Activated CD4-positive, alpha-beta T cell treated with anti-CD3 and anti-CD28 coated beads for 24 hours (primary cell): Measurements from ENCODE around the gene SUMO3.
A peak's percentile ranks its signal among the peaks of the same experiment; 100 is the strongest.

ENCODE experiments used
- DNase-seq, 2 donors: peaks; one replicate each; pipeline ENCODE4 v3.0.0-alpha.2; 2020; ENCODE audit warnings: low read depth in 2 of 2

The SUMO3 gene

DNA sequence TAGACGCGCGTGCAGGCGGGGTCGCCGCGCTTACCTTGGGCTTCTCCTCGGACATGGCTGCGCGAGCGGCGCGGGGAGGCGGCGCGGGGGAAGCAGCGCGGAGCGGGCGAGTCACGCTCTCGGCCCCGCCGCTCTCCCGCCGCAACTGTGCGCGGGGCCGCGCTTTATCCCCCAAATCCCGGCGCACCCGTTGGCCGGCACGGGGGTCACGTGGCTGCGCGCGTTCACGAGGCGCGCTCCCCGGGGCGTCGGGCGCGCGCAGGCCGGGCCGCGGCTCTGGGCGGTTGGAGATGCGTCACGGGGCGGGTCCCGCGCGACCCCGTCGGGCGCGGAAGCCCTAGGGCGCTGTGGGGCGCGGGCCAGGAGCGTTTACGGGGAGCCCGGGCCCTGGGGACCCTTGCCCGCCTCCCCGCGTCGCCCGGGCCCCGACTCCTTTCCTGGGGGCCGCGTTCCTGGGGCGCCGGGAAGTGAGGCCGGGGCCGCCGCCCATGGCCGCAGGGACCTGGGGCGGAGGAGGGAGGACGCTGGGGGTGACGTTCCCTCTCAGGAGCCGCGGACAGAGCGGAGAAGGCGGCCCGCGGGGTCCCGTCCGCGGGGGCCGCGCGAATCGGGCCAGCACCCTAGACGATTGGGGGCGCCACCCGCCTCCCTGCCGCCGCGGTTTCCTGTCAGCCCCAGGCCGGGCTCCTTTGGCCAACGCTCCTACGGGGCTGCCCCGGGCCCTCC is at the start of gene SUMO3:
SUMO3 (minus strand) TSS at position 149 of the 726 bp plus-strand sequence; CDS start at position 55, 94 bp downstream.
- DNase-seq, result peak; percentile 71 to 76

DNA sequence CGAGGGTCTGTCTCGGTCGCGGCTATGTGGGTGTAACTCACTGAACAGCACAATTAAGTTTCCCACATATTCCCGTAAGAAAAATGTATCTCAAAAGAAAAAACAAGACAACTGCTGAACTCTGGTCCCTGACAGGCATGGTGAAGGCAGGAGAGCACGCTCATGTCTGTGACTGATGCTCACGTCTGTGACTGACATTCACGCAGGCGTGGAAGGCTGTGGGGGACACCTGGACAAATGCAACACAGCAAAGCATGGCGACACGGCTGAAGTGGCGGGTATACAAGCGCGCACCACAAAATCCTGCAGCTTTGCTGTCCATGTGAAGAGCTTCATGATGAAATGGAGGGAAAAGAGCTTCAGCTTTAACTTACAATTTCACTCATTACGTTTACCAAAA is 49.6 kb upstream of the SUMO3 start:
- no peak for DNase-seq

DNA sequence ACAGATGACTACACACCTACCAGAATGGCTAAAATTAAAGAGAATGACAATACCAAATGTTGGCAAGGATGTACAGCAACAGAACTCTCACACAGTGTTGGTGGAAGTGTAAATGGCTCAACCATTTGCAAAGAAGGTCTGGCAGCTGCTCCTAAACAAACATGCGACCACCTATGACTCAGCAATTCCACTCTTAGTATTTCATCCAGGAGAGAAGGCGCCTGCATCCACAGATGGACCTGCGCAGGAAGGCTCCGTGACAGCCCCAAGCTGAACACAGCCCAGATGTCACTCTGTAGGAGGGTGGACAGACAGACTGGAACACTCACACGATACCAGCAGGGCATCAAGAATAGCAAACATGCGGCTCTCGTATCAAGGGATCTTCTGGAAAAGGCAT is 48.9 kb upstream of the SUMO3 start:
- DNase-seq, result no peak

DNA sequence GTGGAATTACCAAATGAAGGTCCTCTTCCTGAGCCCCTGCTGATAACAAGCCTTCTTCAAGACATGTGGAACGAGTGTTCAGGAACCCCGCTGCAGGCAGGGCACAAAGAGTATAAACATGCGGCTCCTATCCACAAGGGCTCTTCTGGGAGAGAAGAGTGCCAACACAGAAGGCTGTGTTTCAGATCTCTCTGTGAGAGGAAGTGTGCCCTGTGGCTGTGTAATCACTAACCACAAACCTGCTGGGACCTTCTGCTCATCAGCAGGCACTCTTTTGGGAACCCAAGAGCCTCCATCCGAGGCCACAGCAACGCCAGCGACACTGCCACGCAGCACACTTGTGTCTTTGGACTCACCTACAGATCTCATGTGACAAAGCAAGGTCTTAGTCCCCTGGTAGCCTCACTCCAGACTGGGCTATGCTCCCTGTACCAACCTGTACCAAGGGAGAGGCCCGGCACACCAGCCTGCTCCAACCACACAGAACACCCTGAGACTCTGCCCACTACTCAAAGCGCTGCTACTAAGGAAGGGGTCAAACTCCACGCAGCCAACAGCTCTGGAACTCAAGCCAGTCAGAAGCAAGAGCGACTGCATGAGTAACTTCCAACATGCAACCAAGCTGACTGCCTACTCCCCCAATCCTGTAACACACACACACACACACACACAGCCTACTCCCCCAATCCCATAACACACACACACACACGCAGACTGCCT is 47.9 kb upstream of the SUMO3 start:
- DNase-seq, result no peak

DNA sequence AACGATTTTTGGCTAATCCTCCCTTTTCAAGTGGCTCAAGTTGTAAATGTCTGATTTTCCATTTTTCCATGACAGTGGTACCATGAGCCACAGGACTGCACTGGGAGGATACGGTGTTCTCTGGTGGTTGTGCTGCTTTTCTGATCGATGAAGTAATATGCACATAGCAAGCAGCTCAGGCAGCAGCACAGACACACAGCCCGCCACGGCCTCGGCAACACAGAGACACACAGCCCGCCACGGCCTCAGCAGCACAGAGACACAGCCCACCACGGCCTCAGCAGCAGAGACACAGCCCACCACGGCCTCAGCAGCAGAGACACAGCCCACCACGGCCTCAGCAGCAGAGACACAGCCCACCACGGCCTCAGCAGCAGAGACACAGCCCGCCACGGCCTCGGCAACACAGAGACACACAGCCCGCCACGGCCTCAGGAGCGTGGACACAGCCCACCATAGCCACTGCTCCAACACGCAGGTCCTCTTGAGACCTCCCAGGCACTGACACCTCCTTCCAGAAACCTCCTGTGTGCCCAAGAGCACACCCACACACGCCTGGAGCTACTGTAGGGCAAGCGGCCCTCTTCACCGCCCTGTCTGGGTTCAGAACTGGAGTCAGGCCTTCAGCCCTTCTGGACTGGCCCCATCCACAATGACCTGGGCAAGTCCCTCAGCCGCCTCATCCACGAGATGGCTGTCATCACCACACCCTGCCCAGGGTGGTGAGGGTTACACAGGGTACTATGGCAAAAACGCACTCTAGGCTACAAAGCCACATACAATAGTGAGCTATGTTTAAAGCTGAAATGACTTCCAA is 45.2 kb upstream of the SUMO3 start:
- no peak for DNase-seq

DNA sequence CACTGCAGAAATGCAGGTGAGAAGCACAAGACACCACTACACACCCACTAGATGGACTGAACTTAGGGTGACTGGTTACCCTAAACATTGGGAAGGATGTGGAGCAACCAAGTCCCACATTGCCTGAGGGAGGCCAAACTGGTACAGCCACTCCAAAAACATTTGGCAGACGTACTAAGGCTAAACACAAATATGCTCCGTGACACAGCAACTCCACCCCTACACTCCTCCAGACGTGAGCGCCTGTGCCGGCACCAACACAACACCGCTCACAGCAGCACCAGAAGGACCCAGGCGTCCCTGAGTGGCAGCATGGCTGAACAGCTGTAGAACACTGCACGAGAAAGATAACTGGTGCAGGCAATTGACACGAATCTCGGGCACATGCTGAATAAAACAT is 40.9 kb upstream of the SUMO3 start:
- DNase-seq, result no peak

DNA sequence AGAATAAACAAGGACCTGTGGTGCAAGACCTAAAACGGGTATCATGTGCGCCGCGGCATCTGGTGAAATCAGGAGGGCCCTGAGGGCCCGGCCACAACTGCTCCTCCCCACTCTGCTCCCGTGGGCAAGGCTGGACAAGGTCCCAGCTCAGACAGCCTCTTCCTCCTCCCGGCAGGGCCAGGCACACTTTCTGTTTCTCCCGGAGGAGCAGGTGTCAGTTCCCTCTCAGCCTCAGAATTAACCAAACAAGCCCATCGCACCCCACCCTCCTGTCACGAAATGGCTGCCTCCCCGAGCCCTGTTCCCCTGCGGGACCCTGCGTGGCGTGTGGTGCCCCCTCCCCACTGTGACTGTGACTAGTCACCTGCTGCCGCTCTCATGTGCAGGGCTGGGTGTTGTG is 40.4 kb upstream of the SUMO3 start:
- DNase-seq, result no peak

DNA sequence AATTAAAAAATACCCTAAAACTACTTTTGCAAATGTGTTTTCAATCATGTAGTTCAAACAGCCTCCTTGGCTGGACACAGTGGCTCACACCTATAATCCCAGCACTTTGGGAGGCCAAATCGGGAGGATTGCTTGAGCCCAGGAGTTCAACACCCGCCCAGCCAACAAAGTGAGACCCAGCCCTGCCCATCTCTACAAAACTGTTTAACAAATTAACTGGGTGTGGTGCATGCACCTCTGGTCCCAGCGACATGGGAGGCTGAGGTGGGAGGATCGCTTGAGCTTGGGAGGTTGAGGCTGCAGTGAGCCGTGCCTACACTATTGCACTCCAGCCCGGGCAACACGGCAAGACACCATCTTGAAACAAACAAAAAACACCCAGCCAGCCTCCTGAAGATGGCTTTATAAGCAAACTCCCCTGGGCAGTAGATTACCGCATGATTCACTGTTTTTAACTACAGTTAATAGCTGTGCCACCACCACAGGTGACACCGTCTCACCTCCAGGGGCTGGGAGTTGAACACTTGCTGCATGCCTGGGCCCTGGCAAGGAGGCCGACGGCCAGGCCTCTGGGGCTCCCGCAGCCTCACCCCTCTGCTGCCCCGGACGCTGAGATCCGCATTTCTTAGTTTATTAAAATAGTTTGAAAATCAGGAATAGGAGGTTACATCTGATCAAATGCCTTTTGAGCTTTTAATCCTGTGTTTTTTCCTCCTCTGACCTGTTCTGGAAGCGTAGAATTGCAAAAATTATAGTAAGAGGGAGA is 39.4 kb upstream of the SUMO3 start:
- no peak for DNase-seq

DNA sequence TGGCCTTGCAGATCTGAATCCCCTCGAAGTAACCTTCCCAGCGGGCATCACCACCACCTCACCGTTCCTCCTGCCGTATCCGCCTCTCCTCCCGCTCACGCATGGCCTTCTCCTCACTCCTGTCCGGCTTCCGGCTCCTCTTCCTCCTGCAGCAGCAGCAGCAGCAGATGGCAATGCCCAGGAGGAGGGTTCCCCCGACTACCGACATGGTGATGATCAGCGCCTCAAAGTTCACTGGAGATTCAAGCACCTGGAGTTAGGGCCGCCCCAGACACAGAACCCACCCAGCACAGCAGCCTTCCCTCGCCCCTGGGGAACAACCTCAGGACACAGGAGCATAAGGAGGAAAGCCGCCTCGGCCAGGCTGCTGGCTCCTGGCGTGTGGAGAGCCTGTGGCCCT is 38.3 kb upstream of the SUMO3 start:
- DNase-seq, result no peak

DNA sequence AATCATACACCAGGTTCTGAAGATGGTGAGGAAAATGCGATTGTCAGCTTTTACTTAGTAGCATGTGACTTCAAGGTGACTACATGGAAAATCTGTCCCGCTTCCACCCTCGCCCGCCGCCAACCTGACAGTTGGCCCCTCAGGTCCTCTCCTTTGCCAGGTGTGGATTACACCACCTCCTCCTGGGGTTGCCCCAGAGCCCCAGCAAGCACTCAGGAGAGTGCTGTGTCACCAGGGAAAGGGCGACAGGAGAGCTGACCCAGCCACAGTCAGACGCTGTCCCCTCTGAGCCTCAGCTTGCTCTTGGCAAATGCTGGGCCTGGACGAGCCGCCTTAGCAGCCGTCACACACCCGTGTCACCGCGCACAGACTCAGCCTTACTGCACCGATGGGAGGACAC is 37.7 kb upstream of the SUMO3 start:
- no peak for DNase-seq

DNA sequence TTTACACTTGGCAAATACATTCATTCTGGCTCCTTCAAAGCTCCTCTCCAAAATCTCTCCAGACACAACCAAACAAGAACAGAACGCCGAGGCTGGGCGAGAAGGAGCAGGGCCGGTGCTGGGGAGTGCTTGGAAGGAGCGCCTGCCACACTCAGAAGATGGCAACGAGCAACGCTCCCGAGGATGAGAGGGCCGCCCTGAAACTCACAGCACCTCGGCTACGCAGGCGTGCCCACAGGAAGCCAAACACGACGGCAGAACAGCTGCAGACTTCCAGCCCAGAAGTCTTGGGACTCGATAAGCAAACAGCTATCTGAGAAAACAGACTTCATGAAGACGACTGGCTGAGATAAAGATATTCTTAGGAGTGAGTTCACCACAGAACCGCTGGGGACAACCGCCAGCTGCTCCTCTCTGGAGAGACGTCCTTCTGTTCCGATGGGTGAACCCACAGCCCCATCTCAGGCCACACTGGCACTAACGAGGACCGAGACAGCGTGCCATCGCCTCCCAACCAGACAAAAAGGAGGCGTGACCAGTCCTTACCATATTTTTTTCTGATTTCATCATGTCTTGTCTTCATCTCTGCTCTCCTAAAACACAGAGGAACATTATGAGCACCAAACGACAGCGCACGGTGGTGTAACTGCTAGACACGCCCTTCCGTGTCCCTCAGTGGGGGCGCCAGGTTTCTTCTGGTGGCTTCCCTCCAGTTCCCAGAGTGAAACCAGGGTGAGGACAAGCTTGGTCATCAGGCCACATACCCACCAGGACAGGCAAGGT is 37.0 kb upstream of the SUMO3 start:
- no peak for DNase-seq

DNA sequence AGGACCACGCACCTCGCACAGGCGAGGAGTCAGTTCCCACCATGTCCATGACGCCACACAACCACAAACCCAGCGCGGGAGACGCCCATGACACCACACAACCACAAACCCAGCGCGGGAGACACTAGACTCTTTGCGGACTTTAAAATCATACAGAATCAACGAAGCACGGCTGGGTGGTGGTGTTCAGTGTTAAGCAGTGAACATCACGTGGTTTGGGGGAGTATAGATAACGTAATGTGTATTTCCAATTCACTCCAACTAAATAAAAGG is 36.5 kb upstream of the SUMO3 start:
- no peak for DNase-seq

DNA sequence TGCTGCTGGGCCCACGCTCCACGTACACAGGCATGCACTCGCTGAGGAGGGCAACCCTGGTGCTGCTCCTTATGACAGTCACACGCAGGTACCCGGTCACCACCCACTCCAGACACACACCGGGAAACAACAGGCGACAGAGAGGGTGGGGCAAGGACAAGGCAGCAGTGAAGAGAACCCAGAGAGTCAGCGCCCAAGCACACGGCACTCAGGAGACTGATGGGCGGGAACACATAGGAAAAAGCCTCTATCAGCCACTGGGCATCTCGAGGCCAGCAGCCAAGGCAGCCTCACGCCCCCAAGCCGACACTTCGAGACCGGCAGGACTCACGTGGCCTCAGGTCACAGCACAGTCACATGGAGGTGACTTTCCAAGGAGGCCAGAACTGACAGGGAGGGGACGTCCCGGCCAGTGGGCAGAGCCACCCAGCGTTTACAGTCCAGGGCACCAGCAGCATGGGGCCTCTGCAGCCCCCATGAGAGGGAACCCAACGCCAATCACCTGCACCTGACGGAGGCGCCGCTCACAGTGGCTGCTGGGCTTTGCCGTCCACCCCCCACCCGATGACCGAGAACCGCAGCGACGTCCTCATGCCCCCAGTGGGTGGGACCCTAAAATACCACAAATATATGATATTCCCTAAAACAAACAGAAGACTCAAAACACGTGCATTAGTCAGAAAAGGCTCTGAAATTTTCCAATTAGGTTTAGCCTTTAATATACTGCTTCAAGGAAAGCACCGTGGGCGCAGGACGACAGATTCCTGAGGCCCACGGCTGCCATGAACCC is 35.9 kb upstream of the SUMO3 start:
- DNase-seq, result no peak

DNA sequence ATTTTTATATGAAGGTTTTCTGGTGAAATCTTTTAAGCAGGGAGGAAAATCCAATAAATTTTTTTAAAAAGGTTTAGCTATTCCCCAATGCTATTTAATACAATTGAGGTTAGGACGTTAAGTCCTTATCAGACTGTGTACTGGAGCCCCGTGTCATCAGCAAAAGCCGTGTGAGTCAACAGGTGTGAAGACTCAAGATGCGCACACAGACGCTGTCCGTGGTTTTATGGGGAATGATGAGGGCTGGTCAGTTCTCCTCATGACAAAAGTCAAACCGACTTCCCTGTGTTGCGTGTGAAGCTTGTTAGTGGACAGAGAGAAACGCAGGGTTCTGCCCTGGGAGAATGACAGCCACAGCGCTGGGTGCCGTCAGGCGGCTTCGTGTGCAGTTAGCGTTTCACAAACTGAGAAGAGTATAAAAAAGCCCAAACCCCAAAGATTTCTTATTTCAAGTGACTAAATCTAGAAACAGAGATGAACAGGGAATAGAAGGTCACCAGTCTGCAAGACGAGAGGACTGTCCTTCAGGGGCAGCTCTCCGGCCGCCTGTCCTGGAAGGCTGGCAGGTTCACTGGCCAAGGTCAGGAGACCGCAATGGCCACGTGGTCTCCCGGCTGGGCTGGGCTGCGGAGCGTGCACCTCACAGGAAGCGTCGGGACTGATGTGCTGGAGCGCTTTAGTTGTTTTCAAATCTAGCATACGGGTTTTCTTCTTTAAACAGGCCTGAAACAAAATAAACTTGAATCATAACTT is 33.2 kb upstream of the SUMO3 start:
- no peak for DNase-seq

DNA sequence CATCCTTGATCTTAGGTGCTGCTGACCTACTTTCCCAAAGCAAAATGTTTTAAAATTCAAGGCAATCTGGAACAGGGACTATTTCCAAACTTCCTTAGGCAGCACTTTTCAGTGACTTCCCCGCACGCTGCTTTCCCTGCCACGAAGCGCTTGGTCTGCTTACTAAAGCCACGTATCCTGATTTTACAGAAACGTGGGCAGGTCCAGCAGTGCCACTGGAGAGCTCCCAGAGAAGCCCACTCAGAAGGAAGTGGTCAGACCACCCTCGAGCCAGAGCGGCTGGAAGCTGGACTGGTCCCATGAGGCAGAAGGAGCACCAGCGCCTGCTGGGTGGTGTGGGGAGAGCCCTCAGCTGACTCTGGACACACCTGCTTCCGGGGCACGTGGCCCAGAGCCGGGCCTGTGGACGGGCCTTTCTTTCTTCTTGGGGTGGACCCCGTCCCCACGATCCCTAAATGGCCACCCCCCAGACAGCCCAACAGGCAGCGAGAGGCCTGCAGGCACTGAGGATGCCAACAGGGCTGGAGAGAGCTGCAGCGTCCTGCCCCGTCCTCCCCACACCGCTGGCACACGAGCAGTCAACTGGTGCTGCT is 32.4 kb upstream of the SUMO3 start:
- DNase-seq, result no peak

DNA sequence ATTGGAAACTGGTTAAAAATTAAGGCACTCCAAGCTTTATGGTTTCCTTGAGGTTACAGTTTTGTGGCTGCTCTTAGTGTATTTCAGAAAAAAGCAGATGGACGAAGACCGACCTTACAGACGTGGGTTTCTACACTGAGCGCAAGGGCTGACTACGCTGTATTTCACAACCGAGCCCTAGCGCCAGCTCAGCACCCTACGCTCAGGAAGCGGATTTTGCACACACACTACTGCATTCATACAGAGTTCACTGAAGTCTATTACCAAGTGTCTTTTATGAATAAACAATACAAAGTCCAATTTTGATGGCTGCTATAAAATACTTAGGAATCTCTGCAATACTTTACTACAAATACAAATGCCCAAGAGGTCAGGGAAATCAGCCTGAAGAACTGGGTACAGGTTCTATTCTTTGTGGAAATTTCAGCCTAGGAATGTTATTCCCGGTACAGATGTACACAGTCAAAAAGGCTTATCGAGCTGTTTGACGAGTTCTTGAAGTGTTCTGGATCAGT is 31.8 kb upstream of the SUMO3 start:
- no peak for DNase-seq

DNA sequence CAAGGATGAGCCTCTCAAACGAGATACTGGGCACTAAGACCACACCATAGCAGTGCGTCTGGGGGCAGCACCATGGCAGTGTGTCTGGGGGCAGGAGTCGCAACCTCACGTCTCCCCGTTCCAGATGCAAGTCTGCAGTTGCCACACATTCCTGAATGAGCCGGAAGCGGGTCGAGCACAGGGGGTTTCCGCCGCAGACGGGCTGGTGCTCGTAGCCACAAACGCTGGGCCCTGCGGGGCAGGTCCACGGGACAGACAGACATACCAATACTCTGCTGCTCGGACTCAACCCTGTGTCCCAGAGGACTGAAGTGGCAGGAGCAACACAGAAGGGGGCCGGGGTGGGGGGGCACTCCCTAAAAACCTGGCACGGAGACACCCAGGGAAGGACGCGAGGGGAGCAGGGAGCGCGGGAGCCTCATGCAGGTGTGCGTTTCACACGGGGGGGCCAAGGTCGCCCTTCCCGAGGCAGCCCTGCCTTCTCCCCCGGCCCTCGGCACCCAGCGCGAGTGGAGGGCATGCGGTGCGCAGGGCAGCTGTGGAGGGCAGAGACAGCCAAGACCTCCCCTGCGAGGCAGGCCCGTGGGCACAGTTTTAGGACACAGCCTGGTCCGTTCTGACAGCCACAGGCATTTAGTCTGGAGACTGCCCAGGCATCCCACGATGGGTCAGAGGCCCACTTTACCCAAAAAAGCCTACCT is 31.1 kb upstream of the SUMO3 start:
- no peak for DNase-seq

DNA sequence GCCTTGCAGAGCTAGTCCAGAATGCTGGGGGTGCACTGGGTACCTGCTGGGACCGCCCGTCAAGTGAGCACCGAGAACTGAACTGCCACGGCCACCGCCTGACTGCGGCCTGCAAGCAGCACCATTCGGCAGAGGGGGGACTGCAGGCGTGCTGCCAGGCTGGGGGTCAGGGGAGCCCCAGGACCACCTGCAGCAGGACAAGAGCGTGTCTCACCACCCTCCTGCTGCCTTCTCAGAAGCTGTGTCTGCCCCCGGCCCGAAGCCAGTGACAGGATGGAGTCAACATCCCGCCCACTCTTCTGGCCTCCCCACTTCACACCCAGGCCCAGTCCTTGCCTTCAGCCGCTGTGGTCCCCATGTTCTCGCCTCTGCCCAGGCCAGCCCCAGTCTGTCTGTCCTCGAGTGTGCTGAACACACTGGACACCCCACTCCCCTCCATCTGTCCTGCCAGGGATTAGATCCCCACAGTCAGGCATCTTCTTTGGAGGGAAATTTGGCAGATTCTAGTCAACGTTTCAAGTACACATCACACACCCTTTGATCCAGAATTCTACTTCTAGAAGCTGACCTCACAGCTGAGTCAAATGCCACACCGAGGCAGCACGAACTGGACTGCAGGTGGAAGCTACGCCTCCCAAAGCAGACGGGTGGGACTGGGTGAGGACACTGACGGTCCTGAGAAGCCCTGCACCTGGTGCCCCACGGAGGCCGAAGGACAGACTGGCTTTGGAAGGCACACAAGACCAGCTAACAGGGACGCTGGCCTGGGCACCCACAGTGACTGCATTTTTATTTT is 29.6 kb upstream of the SUMO3 start:
- no peak for DNase-seq
